BJ (cell line): ENCODE data around the gene MPRIP. TPM values are rescaled to one million over a fixed set of nuclear protein-coding genes. Genes with fewer than 3 reads are reported as not detected.

ENCODE experiments used
- CTCF ChIA-PET: fragments of 350-600 bp; formaldehyde crosslinking; extraction: SDS; loops from one replicate; lab custom pipeline; 2021; ENCODE audit warnings: antibody characterized with exemption, inconsistent platforms; lab: Yijun Ruan, JAX
- POLR2A ChIA-PET: fragments of 300-600 bp; sonication (Branson Sonifier 250); formaldehyde crosslinking; extraction: SDS; loops from one replicate; lab custom pipeline; 2021; ENCODE audit warnings: antibody characterized with exemption; lab: Charles Lee
- DNase-seq: peaks from one replicate; pipeline ENCODE4 v3.0.0-alpha.2; 2011; ENCODE audit warnings: low read depth
- H3K27me3 ChIP-seq: 2 replicates; pipeline ENCODE4 v1.6.0; 2011; ENCODE audit warnings: low read length; ENCODE audit not compliant: control insufficient read depth, insufficient read depth
- H3K36me3 ChIP-seq: 2 replicates; pipeline ENCODE4 v1.5.1; 2011; ENCODE audit warnings: low read length; ENCODE audit not compliant: control insufficient read depth, insufficient read depth
- H3K4me3 ChIP-seq: 2 replicates; pipeline ENCODE4 v1.5.1; 2011; ENCODE audit warnings: low read depth, mild to moderate bottlenecking, control low read depth, low read length
- CTCF ChIP-seq: IDR thresholded peaks from 2 replicates; pipeline ENCODE4 v1.5.1; 2011; ENCODE audit warnings: low read depth, mild to moderate bottlenecking, control low read depth, inconsistent platforms, low read length, moderate library complexity; ENCODE audit not compliant: insufficient read depth
- polyA plus RNA-seq: library from polyadenylated mRNA; depleted of rRNA; stranded (reverse); fragments of >200 nt; gene quantifications from 2 replicates; pipeline ENCODE4 v1.2.3, GENCODE V29; 2011

Gene MPRIP
- polyA plus RNA-seq, 1 experiment = 149 TPM

- CTCF ChIA-PET = interaction anchor here (1.0 kb wide), 1 partner anchor 19 kb away, joined by 3 read pairs; no protein-coding TSS in a partner anchor
- H3K4me3 ChIP-seq = no peak overlapping the region
- H3K36me3 ChIP-seq = no peaks in the 10 kb centered on the region
- no peaks in the 10 kb centered on the region for H3K27me3 ChIP-seq
- TF ChIP-seq CTCF = no peak
- POLR2A ChIA-PET = no interaction called here
- no peak for DNase-seq
These were observed 6.2 kb upstream of the MPRIP start for GRCh38 chr17:17035920-17036523.

GRCh38 chr17:17036524-17036998, 5.7 kb upstream of the MPRIP start:
- TF ChIP-seq CTCF = no peak
- POLR2A ChIA-PET = no interaction called here

GRCh38 chr17:17039911-17040310, 2.3 kb upstream of the MPRIP start:
- no peaks in the 10 kb centered on the region for H3K36me3 ChIP-seq
- no peak for DNase-seq
- H3K4me3 ChIP-seq = no peak overlapping the region
- H3K27me3 ChIP-seq = no peaks in the 10 kb centered on the region
- CTCF ChIA-PET = no interaction called here
- TF ChIP-seq CTCF = no peak
- POLR2A ChIA-PET = no interaction called here

More at GRCh38 chr17:17036524-17036998, 5.7 kb upstream of the MPRIP start:
- Histone ChIP-seq H3K4me3 (no peak overlapping the region), H3K27me3 (no peaks in the 10 kb centered on the region), H3K36me3 (no peaks in the 10 kb centered on the region)
- CTCF ChIA-PET = interaction anchor here (1.0 kb wide), 1 partner anchor 19 kb away, joined by 3 read pairs; no protein-coding TSS in a partner anchor
- no peak for DNase-seq

- POLR2A ChIA-PET = no interaction called here
- H3K4me3 ChIP-seq = no peak overlapping the region
- CTCF ChIA-PET = no interaction called here
These were observed 1.2 kb upstream of the MPRIP start for GRCh38 chr17:17041018-17041521.

More at GRCh38 chr17:17041018-17041521, 1.2 kb upstream of the MPRIP start:
- no peak for DNase-seq
- Histone ChIP-seq H3K27me3 (no peaks in the 10 kb centered on the region), H3K36me3 (no peaks in the 10 kb centered on the region)
- TF ChIP-seq CTCF = no peak
